Sigmoid colon (tissue), 7 donors: Measurements from ENCODE around the gene CAMSAP3. TPM values are rescaled to one million over a fixed set of nuclear protein-coding genes. Genes with fewer than 3 reads are reported as not detected.

Source experiments
- DNase-seq: peaks from one replicate; pipeline ENCODE4 v3.0.0-alpha.2; 2019
- H3K27ac ChIP-seq, 4 donors: fragments of 200-600 bp; sonication (generic); one replicate each; pipeline ENCODE4 v1.5.1; 2016 to 2019; ENCODE audit warnings: mild to moderate bottlenecking in 1 of 4
- H3K27me3 ChIP-seq, 3 donors: fragments of 200-600 bp; sonication (generic); one replicate each; pipeline ENCODE4 v1.5.1; 2019; ENCODE audit warnings: mild to moderate bottlenecking in 1 of 3
- H3K36me3 ChIP-seq, 4 donors: fragments of 200-600 bp; sonication (generic); one replicate each; pipeline ENCODE4 v1.5.1; 2016 to 2019
- H3K4me1 ChIP-seq, 4 donors: fragments of 200-600 bp; sonication (generic); one replicate each; pipeline ENCODE4 v1.5.1; 2017 to 2019
- H3K4me3 ChIP-seq, 4 donors: fragments of 200-600 bp; sonication (generic); one replicate each; pipeline ENCODE4 v1.5.1; 2017 to 2019; ENCODE audit warnings: mild to moderate bottlenecking in 2 of 4, moderate library complexity in 1 of 4
- H3K9me3 ChIP-seq, 4 donors: fragments of 200-600 bp in 3 of 4; sonication (generic) in 3 of 4; one replicate each; pipeline versions ENCODE4 v1.5.1 to v1.6.1; 2013 to 2019
- EP300 ChIP-seq, 4 donors: sonication (generic); formaldehyde crosslinking; IDR thresholded peaks; one replicate each; pipeline ENCODE4 v1.6.1; 2017; ENCODE audit warnings: antibody characterized with exemption in 4 of 4
- POLR2A ChIP-seq, 2 donors: fragments of 450-650 bp; IDR thresholded peaks; one replicate each; pipeline ENCODE4 v1.6.1; 2016; ENCODE audit warnings: antibody characterized with exemption in 2 of 2, mild to moderate bottlenecking in 2 of 2, moderate library complexity in 2 of 2
- POLR2AphosphoS5 ChIP-seq, 4 donors: sonication (generic); formaldehyde crosslinking; IDR thresholded peaks; one replicate each; pipeline ENCODE4 v1.6.1; 2017; ENCODE audit warnings: antibody characterized with exemption in 4 of 4
- WGBS, 2 donors: extraction: QIAGEN DNeasy Blood & Tissue Kit; methylation state at CpG; one replicate each; pipeline ENCODE4 v1.1.7; 2013; 5-methylcytosine and 5-hydroxymethylcytosine counted together
- intact Hi-C: fragments of 100-400 bp; cut with DNase I; formaldehyde crosslinking; loops from one replicate; pipeline ENCODE4 v1.15.1; 2023
- polyA plus RNA-seq, 3 donors: library from polyadenylated mRNA; stranded (reverse); fragments of 200-250 nt; gene quantifications; one replicate each; pipeline ENCODE4 v1.2.3, GENCODE V29; 2013
- total RNA-seq, 4 donors: library from RNA; depleted of rRNA; stranded (reverse); fragments of >200 nt; gene quantifications; one replicate each; pipeline ENCODE4 v1.1.0, GENCODE V29; 2016
- TF ChIP-seq, protein P1 (sequence below), 4 experiments: fragments of 450-650 bp in 3 of 4; fragments of 200-600 bp in 1 of 4; IDR thresholded peaks; one replicate each; pipeline ENCODE4 v1.5.1; 2016 to 2019; ENCODE audit warnings: antibody characterized with exemption in 4 of 4, mild to moderate bottlenecking in 3 of 4, moderate library complexity in 2 of 4
- donor health status: healthy with polysubstance abuse.
- donor health status: Bipolar disorder and iron deficiency.
- donor health status: healthy.

The CAMSAP3 gene
- total and polyA plus RNA-seq, 7 donors, result under 0.01 to 37.2 (median 7.9) TPM; not detected in 1

GRCh38 chr19:7589822-7590221 lies 5.8 kb upstream of the CAMSAP3 start:
- intact Hi-C loops, result no loop called here
- no peak overlapping the region for H3K27ac ChIP-seq
- TF ChIP-seq, protein P1, sequence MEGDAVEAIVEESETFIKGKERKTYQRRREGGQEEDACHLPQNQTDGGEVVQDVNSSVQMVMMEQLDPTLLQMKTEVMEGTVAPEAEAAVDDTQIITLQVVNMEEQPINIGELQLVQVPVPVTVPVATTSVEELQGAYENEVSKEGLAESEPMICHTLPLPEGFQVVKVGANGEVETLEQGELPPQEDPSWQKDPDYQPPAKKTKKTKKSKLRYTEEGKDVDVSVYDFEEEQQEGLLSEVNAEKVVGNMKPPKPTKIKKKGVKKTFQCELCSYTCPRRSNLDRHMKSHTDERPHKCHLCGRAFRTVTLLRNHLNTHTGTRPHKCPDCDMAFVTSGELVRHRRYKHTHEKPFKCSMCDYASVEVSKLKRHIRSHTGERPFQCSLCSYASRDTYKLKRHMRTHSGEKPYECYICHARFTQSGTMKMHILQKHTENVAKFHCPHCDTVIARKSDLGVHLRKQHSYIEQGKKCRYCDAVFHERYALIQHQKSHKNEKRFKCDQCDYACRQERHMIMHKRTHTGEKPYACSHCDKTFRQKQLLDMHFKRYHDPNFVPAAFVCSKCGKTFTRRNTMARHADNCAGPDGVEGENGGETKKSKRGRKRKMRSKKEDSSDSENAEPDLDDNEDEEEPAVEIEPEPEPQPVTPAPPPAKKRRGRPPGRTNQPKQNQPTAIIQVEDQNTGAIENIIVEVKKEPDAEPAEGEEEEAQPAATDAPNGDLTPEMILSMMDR (IDR thresholded peaks at IDR 0.05), result no peak
- TF ChIP-seq POLR2AphosphoS5 (IDR thresholded peaks at IDR 0.05), result no peak
- no peak for TF ChIP-seq EP300 (IDR thresholded peaks at IDR 0.05)
- TF ChIP-seq POLR2A (IDR thresholded peaks at IDR 0.05), result no peak
- H3K9me3 ChIP-seq, result no peaks in the 10 kb centered on the region
- WGBS, 2 donors, result 83 to 89% methylated on average over 7 of the region's 7 CpGs
- no peak overlapping the region for H3K4me3 ChIP-seq
- no peak for DNase-seq
- no peaks in the 10 kb centered on the region for H3K36me3 ChIP-seq
- peaks cover 0 to 48% (median 3%) of the 10 kb centered on the region in 3 donors for H3K27me3 ChIP-seq
- H3K4me1 ChIP-seq, result no peaks in the 10 kb centered on the region

DNA sequence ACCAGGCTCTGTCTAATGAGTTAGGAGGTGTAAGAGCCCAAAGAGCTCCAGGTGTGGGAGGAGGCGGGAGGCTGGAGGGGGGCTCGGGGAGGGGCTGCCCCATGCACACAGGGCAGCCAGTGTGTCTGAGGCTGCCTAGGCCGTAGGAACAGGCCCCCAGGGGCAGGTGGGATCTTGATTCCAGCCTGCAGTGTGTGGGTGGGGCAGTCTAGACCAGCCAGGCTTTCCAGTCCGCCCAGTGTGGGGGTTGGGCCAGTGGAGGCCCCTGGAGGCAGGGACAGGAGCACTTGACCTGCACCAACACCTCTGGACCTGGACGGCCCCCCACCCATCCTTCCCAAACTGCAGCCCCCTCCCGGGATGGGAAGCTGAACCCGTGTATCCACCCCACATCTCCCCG lies 5.4 kb upstream of the CAMSAP3 start:
- TF ChIP-seq POLR2A (IDR thresholded peaks at IDR 0.05) (no peak), EP300 (IDR thresholded peaks at IDR 0.05) (no peak), POLR2AphosphoS5 (IDR thresholded peaks at IDR 0.05) (no peak)
- TF ChIP-seq, protein P1 (IDR thresholded peaks at IDR 0.05), result no peak
- no peaks in the 10 kb centered on the region for H3K36me3 ChIP-seq
- H3K27me3 ChIP-seq, result peaks cover 0 to 52% (median 6%) of the 10 kb centered on the region in 3 donors
- H3K27ac ChIP-seq, result no peak overlapping the region
- H3K9me3 ChIP-seq, result no peaks in the 10 kb centered on the region
- H3K4me3 ChIP-seq, result no peak overlapping the region
- no peak for DNase-seq
- WGBS, 2 donors, result 20 to 53% methylated on average over 8 of the region's 8 CpGs
- peaks cover 0 to under 1% (median 0%) of the 10 kb centered on the region in 4 donors for H3K4me1 ChIP-seq
- intact Hi-C loops, result no loop called here

GRCh38 chr19:7596211-7596937 lies 711 bp downstream of the CAMSAP3 start:
- TF ChIP-seq POLR2AphosphoS5 (IDR thresholded peaks at IDR 0.05), result no peak
- peak overlapping the region in 3 of 4 donors; percentile 24 to 31 (median 30) for H3K4me3 ChIP-seq
- DNase-seq, result no peak
- peaks cover 0 to 11% (median 8%) of the 10 kb centered on the region in 4 donors for H3K4me1 ChIP-seq
- no peak overlapping the region for H3K27ac ChIP-seq
- H3K27me3 ChIP-seq, result peaks cover 20 to 84% (median 25%) of the 10 kb centered on the region in 3 donors
- H3K9me3 ChIP-seq, result no peaks in the 10 kb centered on the region
- WGBS, 2 donors, result 1 to 2% methylated on average over 70 of the region's 70 CpGs
- intact Hi-C loops, result no loop called here
- no peaks in the 10 kb centered on the region for H3K36me3 ChIP-seq

DNA sequence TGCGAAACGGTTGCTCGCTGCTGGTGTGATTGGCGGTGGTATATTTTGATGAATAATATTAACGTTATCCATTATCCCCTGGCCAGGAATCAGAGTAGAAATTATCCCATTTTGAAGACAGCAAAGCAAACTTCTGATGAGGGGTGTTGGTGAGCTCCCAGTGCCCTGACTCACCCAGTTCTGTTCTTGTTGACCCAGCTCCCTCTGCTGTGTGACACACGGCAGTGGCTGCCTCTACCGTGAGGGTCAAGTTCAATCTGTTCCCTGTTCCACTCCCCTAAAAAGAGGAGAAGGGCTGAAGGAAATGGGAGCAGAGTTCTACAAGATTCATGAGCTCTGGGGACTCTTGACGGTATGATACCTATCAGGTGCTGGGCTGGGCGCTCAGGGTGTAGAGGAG lies 2.0 kb downstream of the CAMSAP3 start:
- no peak for TF ChIP-seq POLR2AphosphoS5 (IDR thresholded peaks at IDR 0.05)
- TF ChIP-seq, protein P1 (IDR thresholded peaks at IDR 0.05), result no peak
- no peak for TF ChIP-seq EP300 (IDR thresholded peaks at IDR 0.05)
- TF ChIP-seq POLR2A (IDR thresholded peaks at IDR 0.05), result no peak
- Histone ChIP-seq H3K9me3 (no peaks in the 10 kb centered on the region), H3K4me1 (peaks cover 0 to 11% (median 8%) of the 10 kb centered on the region in 4 donors), H3K27ac (no peak overlapping the region), H3K4me3 (no peak overlapping the region), H3K36me3 (no peaks in the 10 kb centered on the region), H3K27me3 (peaks cover 20 to 84% (median 25%) of the 10 kb centered on the region in 3 donors)
- 80 to 82% methylated on average over 9 of the region's 9 CpGs for whole genome bisulfite sequencing, 2 donors
- intact Hi-C loops, result no loop called here
- DNase-seq, result no peak

DNA sequence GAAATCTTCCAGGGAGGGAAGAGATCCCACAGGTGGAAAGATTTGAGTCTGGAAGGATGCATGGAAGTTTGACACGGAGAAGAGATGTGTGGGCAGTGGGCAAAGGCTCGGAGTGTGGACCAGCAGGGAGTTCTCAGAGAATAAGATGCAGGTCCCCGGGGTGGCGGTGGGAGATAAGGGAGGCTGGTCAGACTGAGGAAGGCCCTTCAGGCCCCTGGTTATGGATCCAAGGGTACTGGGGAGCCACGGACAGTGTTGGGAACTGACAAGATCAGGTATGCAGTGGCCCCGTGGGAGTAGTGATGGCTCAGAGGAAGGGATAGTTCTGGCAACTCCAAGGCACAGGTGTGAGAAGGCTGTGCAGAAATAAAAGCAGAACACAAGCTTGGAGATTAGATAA lies 2.5 kb downstream of the CAMSAP3 start:
- Histone ChIP-seq H3K27ac (no peak overlapping the region), H3K4me1 (peaks cover 0 to 11% (median 8%) of the 10 kb centered on the region in 4 donors), H3K27me3 (peaks cover 20 to 84% (median 25%) of the 10 kb centered on the region in 3 donors), H3K4me3 (no peak overlapping the region), H3K36me3 (no peaks in the 10 kb centered on the region), H3K9me3 (no peaks in the 10 kb centered on the region)
- WGBS, 2 donors, result 82 to 85% methylated on average over 6 of the region's 6 CpGs
- TF ChIP-seq EP300 (IDR thresholded peaks at IDR 0.05) (no peak), POLR2AphosphoS5 (IDR thresholded peaks at IDR 0.05) (no peak)
- TF ChIP-seq, protein P1 (IDR thresholded peaks at IDR 0.05), result no peak
- intact Hi-C loops, result no loop called here
- no peak for DNase-seq
